ENCODE results near the gene UBE2Z.
"Not testable (repeated sequence)": the region's sequence is repeated elsewhere in the genome, so short reads cannot be mapped to it uniquely, and the experiment has no call there.

The UBE2Z gene

DNA sequence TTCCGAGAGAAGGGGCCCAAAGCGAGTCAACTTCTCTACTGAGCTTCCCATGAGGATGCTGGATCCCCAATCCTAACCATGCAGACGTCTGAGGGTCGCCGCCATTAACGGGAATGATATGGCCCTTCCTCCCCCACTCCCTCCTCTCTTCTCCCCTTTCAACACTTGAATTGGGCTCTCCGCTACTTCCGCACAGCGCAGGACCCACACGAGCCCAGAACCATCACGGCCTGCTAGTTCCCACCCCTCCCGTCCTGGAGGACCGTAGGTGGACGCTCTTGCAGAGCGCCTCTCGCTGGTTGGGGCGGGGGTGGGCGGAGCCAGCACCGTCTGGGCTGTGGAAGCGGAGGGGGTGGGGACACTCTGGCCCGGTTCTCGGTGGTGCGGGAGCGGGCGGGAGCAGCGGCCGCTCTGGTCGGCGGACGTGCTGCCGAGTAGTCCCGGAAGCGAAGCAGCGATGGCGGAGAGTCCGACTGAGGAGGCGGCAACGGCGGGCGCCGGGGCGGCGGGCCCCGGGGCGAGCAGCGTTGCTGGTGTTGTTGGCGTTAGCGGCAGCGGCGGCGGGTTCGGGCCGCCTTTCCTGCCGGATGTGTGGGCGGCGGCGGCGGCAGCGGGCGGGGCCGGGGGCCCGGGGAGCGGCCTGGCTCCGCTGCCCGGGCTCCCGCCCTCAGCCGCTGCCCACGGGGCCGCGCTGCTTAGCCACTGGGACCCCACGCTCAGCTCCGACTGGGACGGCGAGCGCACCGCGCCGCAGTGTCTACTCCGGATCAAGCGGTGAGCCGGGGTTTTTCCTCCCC is at the start of gene UBE2Z:
Gene UBE2Z (plus strand): TSS at position 361 of the 797 bp plus-strand sequence. CDS start 97 bp downstream, at position 458.
- peak; percentile 51 to 91 (median 80) for DNase-seq

- no peak for DNase-seq
These were observed 48.2 kb upstream of the UBE2Z start for GRCh38 chr17:48860034-48860433.

- no peak for DNase-seq
These were observed 47.8 kb upstream of the UBE2Z start for GRCh38 chr17:48860456-48860855.

DNA sequence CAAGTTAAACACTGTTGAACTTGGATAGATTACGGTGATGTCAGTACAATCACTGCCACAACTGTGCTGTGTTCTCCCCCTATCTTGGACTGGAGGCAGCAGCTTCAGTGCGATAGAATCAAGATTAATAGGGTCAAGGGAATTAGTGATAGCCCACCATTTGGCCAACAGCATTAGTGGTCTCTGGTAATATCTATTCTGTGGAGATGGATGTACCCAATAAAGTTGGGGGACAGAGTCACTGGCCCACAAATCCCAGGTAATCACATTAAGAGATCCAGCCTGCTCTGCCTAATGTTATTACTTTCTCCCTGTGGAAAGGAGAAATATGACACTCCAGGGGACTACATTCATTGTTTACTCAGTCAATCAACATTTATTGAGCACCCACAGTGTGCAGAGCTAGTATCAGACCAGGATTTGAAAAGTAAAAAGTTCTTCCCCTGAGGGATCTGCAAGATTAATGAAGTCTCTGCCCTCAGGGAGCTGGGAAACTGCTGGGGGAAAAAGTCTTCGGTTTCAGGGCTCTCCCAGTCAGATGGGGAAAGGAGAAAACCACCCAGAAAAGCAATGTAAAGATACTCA is 39.2 kb upstream of the UBE2Z start:
- no peak for DNase-seq

- no peak for DNase-seq
These were observed 38.3 kb upstream of the UBE2Z start for GRCh38 chr17:48869821-48870318.

DNA sequence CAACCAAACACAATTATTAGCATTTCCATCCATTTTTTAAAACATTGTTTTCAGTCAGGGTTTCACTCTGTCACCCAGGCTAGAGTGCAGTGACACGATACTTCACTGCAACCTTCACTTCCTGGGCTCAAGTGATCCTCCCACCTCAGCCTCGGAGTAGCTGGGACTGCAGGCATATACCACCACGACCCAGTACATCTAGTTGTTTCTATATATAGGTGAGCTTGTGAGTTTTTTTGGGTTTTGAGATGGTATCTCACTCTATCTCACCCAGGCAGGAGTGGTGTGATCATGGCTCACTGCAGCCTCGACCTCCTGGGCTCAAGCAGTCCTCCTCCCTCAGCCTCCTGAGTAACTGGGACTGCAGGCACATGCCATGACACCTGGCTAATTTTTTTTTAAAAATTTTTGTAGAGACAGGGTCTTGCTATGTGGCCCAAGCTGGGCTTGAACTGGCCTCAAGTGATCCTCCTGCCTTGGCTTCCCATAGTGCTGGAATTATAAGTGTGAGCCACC is 37.1 kb upstream of the UBE2Z start:
- DNase-seq, result no peak

DNA sequence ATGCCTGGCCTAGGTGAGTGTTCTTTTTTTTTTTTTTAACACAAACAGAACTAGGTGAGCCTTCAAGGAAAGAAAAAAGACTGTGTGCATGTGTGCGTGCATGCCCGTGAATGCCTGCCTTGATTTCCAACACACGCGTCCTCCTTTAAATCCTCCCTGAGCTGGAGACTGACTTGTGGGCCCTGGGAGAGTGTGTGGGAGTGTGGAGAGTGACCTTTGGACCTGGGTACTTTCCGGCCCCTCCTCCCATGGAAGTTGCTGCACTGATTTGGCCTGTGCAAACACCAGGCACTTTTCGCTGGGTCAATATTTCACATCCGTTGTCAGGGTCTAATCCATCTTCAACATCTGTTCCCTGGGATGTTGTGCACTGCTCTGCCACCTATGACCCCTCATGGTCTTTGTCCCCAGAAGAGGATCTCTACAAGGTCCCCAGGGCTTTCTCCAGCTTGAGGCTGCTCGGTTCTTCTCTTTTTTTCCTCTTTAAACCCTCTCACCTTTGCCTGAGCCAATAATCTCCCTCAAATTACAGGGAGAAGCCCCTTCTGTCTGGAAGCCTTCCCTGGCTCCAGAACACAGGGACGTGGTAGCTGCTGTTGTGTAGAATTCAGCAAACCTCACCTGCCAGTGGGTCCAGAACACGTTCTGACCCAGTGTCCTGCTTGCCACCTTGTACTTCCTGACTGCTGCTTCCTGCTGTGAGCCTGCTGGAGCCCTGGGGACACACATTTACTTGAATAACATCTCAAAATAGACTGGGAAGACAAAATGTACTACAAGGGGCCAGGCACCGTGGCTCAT is 36.5 kb upstream of the UBE2Z start:
- DNase-seq, result no peak

- DNase-seq, result not testable (repeated sequence)
These were observed 35.8 kb upstream of the UBE2Z start for GRCh38 chr17:48872409-48872808.

DNA sequence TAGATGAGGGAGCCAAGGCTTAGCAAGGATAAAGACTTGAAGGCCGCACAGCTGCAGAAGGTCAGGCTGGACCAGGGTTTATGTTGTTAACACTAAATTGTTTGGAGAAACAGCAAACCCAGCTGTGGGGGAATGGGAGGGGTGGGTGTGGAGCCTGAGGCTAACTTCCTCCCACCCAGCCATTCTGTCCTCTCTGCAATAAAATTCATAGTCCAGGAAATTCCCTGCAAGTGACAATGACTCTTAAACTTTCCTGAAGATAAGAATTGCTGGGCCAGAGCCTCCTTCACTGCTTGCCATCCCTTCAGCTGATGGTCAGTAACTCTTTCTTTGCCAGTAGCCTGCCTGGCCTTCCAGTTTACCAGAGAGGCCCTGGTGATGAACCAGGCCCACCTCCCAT is 35.0 kb upstream of the UBE2Z start:
- DNase-seq, result no peak

DNA sequence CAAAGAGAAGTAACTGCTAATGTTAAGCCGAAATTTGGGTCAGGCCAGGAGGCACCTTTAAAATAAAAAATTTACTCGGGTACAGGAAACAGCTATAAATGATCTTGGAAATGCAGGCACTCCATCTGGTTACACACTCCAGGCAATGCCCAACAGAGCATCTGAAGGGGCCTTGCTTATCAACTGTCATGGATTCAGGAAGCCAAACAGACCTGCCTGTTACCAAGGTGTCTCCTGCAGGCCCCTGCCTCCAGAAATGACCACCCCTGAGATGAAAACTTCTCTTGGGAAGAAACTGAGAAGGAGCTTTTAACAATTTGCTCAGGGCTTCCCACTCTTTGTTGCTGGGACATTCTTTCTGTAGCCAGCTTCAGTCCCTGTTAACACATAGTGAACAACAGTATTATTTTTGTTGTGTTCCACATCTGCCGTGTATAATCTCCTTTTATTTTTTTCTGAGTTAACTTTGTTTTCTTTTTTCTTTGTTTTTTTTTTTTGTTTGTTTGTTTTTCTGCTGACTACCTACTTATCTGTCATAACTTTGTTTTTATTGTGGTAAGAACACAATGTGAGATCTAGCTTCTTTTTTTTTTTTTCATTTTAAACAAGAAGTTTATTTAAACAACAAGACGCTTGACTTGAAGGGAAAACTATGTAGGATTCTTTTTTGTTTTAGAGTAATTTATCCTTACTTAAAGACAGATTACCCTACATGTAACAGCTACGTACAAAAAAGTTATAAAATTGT is 34.3 kb upstream of the UBE2Z start:
- no peak for DNase-seq

DNA sequence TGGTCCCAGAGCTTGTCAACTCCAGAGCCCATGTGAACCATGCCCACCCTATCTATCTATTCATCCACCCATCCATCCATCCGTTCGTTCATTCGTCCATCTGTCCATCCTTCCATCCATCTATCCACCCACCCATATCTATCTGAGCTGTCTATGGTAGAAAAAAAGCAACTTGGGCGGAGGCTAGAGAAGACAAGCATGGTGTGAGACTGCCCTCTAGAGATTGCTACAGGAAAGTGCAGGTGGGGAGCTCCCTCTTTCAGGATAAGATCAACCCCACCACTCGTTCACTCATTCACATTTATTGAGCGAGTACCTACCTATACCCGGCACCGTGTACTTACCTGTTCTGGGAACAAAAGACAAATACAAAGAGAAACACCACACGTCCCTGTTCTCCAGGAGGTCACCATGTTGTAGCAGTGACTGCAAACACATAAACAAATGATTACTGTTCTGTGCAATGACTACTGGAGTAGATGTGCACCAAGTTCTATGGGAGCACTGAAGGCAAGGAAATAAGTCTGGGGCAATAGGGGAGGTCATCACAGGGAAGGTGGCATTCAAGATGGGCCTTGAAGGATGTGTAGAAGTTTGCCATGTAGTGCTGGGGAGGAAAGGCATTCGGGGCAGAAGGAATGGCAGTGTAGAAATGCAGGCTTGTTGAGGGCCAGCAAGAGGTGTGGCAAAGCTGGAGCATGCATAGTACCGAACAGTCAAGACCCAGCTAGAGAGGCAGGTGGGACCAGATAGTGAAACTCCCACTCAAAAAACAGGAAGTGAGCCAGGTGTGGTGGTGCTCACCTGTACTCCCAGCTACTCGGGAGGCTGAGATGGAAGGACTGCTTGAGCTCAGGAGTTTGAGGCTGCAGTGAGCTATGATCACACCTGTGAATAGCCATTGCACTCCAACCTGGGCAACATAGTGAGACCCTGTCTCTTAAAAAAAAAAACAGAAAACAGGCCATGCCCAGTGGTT is 29.0 kb upstream of the UBE2Z start:
- DNase-seq, result peak in 2 of 4 experiments; percentile 8 to 13

DNA sequence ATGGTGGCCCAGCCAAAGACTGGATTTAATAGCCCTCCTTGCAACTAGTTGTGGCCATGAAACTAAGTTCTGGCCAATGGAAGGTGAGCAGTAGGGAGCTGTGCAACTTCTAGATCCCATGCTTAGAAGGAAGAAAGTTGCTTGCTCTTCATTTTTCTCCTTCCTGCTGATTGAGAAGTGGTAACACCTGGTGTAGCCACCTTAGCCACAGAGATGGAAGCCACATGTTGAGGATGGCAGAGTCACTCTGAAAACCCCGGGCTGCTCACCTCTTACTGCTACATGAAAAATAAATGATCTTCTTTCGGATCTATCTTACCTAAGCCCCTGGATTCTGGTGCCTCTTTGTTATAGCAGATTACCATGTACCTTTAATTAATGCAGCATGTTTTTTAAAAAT is 25.9 kb upstream of the UBE2Z start:
- no peak for DNase-seq

DNA sequence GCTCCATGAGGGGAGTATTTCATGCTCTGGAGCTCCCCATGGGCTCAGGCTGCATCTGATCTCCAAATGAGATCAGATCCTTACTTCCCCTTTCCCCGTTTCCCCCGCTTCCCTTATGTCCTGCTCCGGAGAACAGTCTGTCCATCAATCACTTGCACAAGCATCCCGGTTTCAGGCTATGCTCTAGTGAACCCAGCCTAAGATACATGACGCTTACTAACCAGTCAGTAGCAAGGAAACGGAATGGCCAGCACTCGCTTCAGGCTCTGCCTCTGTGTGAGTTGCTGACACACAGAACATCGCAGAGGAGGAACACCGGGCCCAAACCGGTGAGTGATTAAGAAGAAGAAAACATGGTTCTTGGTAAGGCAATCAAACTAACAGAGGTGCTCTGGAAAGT is 25.0 kb upstream of the UBE2Z start:
- DNase-seq, result no peak

- no peak for DNase-seq
These were observed 18.1 kb upstream of the UBE2Z start for GRCh38 chr17:48890086-48890485.

DNA sequence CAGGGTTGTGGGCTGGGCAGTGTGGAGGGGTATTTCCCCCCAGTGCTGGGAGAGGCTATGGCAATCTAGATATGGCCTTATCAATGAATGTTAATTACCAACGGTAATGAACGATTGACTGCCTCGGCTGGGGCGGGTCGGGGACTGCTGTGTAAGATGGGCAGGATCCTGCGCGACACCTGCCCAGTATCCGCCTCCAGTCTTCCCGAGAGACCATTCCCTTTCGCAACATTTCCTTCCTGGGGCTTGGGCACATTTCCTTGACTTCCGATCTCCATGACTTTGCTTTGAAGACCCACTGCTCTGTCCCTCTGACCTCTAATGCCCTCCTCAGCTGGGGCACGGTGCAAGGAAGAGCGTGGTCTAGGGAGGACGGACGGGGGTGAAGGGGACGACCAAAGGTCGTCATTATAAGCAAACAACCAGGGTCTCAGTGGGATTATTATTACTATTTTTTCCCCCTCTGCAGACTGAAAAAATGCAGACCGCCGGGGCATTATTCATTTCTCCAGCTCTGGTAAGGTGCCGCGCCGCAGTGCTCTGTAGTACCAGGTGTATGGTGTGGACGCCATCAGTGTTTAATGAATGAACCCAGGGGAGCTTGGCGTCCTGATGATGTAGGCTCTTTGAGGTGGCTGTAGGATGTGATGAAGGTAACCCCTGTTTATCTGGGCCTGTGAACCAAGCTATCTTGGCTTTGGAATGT is 15.1 kb upstream of the UBE2Z start:
- DNase-seq, result no peak

- DNase-seq, result no peak
These were observed 14.3 kb upstream of the UBE2Z start for GRCh38 chr17:48893646-48894508.

- DNase-seq, result no peak
These were observed 13.3 kb upstream of the UBE2Z start for GRCh38 chr17:48894886-48895285.

- DNase-seq, result no peak
These were observed 7.0 kb upstream of the UBE2Z start for GRCh38 chr17:48901241-48901640.

- DNase-seq, result no peak
These were observed 4.8 kb upstream of the UBE2Z start for GRCh38 chr17:48903401-48903800.

DNA sequence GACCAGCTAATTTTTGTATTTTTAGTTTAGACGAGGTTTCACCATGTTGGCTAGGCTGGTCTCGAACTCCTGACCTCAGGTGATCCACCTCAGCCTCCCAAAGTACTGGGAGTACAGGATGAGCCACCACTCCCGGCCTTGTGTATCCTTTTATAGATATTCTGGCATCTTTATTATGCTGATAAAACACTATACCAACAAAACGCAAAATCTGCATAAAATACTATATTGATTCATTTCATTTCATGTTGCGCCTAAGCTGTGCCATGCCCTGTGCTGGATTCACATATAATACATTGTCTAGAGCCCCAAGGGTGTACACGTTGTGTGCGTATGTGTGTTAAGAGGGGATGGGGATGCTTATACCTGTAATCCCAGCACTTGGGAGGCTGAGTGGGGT is 3.8 kb upstream of the UBE2Z start:
- DNase-seq, result no peak
